CD4-positive, alpha-beta T cell treated with Interleukin-15 for 4 hours (primary cell): Measurements from ENCODE around the gene MYO16.
A peak's percentile ranks its signal among the peaks of the same experiment; 100 is the strongest.

ENCODE experiments used
- DNase-seq: peaks from one replicate; pipeline ENCODE4 v3.0.0-alpha.2; 2020; ENCODE audit warnings: low spot score

The MYO16 gene

GRCh38 chr13:109154546-109154945, 525.1 kb downstream of the MYO16 start:
- no peak for DNase-seq

- DNase-seq: no peak
Measured at GRCh38 chr13:109154966-109155761, 525.8 kb downstream of the MYO16 start.

GRCh38 chr13:109156181-109156935, 526.9 kb downstream of the MYO16 start:
- DNase-seq: no peak

DNA sequence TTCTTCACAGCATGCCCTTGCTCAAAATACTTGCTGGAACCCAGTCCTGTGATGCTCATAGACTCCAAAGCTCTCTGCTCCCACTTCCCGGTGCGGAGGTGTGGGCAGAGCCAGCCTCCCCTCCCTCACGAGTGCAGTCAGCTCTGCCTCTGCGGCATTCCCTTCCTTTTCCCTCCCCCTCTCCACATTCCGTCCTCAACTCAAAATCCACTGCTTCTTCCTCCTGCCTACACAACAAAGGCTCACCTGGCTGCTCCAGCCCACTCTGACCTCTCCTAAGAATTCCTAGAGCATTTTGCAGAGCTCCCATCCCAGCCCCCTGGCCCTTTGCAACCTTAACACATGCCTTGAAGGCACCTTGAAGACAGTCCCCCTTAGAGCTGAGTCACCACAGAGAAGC, 527.9 kb downstream of the MYO16 start:
- DNase-seq: no peak

- no peak for DNase-seq
Measured at GRCh38 chr13:109158383-109158782, 529.0 kb downstream of the MYO16 start.

DNA sequence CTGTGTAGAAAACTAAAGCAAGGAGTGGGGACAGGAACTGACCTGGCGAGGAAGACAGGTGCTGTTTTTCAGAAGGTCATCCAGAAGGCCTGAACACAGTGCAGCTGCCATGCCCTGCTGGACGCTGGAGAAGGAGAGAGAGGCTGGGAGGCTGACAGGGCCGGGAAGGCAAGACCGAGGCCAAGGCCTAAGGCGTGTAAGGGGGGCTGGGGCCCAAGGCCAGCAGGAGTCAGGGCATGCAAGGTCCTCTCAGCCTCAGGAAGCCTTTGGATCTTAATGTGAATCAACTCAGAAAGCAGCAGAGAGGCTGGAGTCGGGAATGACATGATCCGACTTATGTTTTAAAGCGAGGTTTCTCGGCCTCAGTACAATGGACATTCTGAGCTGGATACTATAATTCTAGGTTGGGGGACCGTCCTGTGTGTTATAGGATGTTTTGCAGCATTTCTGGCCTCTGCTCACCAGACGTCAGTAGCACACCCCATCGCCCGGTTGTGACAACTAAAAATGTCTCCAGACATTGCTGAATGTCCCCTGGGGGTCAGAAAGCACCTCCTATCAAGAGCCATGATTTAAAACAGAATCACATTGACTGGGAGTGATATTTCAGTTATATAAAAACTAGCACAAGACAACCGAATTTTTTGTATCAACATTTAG, 530.4 kb downstream of the MYO16 start:
- DNase-seq: no peak

DNA sequence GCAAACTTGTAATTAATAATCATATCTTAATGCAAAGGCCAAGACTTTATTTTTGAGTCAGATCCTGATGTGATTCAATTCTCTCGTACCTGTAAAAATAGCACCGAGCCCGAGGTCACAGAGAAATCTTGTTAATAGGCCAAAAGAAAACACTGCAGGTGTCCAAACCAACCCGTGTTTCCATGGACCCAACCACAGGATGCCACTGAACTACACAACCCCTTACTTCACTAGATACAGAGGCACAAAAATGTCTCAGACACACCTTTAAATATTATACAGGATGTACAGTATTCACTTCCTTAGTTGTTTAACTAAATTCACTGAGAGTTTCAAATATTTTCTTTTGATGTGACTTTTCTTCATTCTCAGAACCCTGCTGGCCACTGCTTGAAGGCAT, 530.9 kb downstream of the MYO16 start:
- no peak for DNase-seq

DNA sequence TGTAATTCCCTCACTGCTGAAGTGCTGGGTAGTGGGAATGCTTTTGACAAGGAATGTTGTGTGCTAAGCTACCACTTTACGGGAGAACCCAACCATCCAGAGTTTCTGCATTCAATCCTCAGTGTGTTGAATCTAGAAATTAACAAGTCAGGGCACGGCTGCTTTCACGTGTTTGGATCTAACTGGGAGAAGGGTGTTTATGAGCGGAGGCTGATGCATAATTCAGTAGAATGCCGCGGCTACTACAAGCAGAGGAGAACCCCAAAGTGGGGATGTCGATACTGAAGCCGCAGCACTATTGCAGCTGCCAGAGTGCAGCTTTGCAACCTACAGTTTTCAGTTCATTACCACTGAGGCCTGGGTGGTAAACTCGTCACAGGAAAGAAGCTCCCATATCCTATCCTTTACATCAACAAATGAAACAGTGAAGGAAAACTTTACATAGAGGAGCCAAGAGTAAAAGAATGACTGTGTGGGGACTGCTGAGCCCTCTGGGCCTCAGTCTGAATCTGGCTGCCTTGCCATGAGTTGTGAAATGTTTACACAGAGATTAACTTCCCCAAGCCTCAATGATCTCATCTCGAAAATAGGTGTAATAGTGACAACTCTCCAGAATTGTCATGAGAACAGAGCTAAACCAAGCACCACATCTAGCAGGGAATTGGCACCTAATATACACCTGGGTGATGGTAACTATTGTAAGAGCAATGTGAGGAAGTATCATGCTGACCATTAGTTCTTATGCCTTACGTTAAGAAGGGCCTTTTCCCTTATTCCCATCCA, 531.7 kb downstream of the MYO16 start:
- DNase-seq: no peak

DNA sequence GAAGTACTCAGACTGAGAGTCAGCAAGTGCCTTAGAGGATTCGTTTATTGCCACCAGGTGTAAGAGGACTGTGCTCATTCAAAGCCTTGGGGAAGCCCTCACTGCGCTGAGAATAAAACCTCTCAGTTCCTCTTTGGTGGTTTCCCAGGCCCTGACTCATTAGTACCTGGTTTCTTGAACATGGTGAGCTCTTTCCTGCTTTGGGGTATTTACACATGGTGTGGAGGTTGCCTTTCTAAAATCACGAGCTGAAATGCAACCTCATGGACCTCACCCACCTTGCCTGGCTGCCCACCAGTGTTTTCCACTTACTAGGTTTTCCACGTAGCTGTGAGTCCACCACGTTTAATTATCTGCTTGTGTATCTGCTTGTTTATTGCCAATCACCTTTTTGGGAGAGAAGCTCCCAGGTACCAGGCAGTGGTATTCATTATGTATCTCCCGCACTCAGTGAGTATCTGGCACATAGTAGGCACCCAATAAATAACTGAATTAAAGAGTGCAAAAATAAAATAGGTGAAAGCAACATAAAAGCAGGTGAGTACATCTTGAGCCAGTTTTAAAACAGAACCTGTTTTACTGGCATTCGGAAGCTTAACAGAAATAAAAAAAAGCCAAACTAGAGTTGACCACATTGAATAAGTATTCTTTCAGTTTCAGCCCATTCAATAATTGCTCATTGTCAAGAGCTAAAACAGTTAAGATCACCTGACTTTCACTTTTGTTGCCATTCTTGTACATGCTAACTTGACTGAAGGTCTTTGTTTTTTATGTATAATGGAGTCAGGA, 533.0 kb downstream of the MYO16 start:
- peak; percentile 5 for DNase-seq

DNA sequence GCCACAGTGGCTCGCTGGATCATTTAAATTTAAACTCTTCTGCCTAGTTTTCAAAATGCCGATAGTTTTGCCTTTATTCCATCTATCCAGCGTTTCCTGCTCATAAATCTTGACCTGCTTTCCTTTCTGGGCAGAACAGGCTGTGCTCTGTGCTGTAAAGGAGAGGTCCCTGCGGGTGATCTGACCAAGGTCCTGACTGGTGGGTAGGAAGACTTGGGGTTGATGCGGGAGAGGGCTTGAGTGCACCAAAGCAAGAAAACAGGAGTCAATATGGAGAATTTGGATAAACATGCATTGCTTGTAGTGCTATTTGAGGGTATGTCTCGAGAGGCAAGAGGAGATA, 533.6 kb downstream of the MYO16 start:
- no peak for DNase-seq

DNA sequence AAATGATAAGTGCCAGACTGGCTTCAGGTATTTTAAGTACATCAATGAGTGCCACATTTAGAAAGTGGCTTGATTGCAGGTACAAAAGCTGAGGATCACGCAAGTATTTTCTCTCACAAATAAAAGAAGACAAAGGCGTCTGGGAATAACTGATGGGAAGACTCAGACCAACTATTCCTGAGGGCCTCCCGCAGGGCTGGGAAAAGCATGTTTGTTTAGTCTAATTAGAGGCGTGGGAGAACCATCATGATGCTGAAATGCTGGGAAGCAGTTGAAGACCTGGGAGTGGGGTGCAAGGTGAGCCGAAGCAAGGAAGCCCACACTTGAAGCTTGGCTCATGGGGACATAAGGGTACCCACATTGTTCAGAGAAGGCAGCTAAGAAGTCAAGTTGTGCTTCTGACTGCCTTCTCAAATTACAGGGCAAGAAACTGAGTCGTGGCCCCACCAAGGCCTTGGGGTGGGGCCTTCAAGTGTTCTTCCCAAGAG, 536.0 kb downstream of the MYO16 start:
- DNase-seq: no peak

- DNase-seq: no peak
Measured at GRCh38 chr13:109166804-109167203, 537.4 kb downstream of the MYO16 start.

DNA sequence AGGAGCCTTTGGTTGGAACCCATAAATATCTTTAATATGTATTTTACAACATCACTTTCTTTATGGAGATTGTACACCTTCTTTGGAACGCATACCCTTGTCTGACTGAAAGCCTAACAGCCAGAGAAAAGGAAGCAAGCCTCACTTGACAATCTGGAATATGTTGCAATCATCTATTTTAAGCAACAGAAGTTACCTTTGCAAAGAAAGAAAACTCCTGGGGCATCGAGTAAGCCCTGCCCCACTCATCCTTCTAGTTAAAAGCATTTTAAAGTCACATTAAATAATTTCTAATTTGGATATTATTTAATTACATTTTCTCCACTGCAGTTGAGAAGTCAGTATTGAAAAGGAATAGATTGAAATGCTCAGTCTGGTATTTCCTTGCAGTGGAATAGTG, 542.7 kb downstream of the MYO16 start:
- DNase-seq: no peak

- DNase-seq: no peak
Measured at GRCh38 chr13:109175666-109176065, 546.3 kb downstream of the MYO16 start.

GRCh38 chr13:109180905-109181425, 551.6 kb downstream of the MYO16 start:
- no peak for DNase-seq

DNA sequence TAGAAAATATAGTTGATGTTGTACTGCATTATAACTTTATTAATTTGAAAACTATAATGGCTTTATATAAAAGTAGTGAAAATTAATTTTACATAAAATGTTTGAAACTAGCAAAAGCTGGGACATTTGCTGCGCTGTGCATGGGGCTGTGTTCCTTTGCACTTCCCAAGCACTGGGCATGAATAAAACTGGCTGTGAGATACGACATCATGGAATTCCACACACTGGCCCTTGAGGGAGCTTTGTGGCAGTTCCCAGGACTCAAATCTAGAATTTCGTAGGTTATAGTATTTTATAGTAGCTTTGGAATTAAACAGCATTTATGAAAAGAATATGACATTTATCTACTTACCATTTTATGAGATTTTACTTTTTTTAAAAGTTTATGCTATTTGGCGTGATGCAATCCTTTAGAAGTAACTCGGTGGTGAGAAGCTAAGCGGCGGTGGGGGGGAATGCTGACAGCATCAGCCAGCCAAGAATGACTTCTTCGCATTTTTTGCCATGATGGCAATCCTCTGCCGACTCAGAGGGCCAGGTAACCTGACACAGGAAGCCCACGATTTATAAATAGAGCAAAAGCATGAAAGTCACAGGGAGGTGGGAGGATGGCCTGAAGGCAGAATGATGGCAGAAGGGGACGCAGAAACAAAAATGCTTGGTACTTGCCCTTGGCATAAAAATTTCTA, 553.5 kb downstream of the MYO16 start:
- no peak for DNase-seq

- no peak for DNase-seq
Measured at GRCh38 chr13:109191413-109191812, 562.0 kb downstream of the MYO16 start.

DNA sequence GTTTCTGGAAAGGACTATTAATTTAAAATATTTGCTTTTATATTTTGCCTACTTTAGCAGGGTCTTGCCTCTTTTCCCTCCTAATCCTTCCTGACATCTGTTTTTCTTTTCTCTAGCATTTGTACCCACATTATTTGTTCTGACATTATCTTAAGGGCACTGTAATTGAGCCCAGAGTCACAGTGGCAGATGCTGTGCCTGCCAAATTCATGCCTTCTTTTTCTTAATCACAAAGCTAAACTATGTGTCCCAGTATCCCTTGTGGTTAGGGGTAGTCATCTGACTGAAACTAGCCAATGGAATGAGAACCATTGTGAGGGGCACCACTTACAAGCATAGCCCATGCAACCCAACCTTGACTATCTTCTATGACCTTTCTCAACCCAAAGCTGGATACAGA, 562.9 kb downstream of the MYO16 start:
- DNase-seq: no peak

DNA sequence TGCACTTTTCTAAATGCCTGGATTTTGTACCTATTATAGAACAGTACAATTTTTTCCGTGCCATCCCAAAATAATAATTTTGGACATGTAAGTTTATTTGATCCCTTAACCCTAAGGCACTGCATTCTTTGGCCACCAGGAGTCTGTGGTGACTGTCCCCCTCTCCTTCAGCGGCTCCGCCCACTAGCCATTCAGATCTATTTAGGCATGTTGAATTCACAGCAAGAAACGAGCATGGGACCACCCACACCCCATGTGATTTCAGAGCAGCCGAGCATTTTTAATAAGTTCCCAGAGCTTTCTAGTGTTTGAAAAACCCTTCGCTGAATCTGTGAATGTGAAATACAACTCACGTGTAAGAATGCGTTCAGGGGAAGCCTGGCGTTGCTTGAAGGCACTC, 567.5 kb downstream of the MYO16 start:
- DNase-seq: no peak

GRCh38 chr13:109198585-109198984, 569.2 kb downstream of the MYO16 start:
- DNase-seq: no peak

DNA sequence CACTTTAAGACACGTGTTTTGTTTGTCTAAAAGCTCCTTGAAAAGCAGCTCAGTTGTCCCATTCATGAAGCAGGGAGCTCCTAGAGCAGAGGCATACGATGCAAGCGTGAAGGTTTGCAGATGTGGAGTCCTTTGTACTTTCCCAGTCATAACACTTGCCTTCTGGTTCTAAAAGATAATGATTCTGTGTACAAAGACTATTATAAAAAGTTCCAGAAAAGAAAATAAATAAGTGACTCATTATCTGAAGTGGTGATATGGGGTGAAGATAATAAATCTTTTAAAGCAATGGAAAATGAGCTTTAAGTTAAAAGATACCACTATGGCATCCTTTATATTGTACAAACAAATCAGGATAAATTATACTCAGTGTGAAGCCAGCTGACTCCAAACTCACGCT, 569.9 kb downstream of the MYO16 start:
- no peak for DNase-seq
